ENCODE data around the gene PRRG2.

- TF ChIP-seq POLR2AphosphoS5 (IDR thresholded peaks at IDR 0.05; ENCODE audit: low read depth, low read length) (no peak), SIN3A (IDR thresholded peaks at IDR 0.05; ENCODE audit: borderline replicate concordance, insufficient read depth, low read depth, low read length) (no peak)
- TF ChIP-seq, protein P1, sequence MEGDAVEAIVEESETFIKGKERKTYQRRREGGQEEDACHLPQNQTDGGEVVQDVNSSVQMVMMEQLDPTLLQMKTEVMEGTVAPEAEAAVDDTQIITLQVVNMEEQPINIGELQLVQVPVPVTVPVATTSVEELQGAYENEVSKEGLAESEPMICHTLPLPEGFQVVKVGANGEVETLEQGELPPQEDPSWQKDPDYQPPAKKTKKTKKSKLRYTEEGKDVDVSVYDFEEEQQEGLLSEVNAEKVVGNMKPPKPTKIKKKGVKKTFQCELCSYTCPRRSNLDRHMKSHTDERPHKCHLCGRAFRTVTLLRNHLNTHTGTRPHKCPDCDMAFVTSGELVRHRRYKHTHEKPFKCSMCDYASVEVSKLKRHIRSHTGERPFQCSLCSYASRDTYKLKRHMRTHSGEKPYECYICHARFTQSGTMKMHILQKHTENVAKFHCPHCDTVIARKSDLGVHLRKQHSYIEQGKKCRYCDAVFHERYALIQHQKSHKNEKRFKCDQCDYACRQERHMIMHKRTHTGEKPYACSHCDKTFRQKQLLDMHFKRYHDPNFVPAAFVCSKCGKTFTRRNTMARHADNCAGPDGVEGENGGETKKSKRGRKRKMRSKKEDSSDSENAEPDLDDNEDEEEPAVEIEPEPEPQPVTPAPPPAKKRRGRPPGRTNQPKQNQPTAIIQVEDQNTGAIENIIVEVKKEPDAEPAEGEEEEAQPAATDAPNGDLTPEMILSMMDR (IDR thresholded peaks at IDR 0.05) = no peak
- TF ChIP-seq, protein P2, sequence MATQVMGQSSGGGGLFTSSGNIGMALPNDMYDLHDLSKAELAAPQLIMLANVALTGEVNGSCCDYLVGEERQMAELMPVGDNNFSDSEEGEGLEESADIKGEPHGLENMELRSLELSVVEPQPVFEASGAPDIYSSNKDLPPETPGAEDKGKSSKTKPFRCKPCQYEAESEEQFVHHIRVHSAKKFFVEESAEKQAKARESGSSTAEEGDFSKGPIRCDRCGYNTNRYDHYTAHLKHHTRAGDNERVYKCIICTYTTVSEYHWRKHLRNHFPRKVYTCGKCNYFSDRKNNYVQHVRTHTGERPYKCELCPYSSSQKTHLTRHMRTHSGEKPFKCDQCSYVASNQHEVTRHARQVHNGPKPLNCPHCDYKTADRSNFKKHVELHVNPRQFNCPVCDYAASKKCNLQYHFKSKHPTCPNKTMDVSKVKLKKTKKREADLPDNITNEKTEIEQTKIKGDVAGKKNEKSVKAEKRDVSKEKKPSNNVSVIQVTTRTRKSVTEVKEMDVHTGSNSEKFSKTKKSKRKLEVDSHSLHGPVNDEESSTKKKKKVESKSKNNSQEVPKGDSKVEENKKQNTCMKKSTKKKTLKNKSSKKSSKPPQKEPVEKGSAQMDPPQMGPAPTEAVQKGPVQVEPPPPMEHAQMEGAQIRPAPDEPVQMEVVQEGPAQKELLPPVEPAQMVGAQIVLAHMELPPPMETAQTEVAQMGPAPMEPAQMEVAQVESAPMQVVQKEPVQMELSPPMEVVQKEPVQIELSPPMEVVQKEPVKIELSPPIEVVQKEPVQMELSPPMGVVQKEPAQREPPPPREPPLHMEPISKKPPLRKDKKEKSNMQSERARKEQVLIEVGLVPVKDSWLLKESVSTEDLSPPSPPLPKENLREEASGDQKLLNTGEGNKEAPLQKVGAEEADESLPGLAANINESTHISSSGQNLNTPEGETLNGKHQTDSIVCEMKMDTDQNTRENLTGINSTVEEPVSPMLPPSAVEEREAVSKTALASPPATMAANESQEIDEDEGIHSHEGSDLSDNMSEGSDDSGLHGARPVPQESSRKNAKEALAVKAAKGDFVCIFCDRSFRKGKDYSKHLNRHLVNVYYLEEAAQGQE (IDR thresholded peaks at IDR 0.05; ENCODE audit: insufficient read depth in 1 of 2, low read depth in 2 of 2, low read length in 1 of 2) = no peak
Measured at GRCh38 chr19:49609499-49610092, 28.5 kb downstream of the PRRG2 start.
